Frontal cortex (tissue), 4 donors: ENCODE measurements around the gene NGFR. TPM values are rescaled to one million over a fixed set of nuclear protein-coding genes. Genes with fewer than 3 reads are reported as not detected.
"Not testable (repeated sequence)": the region's sequence is repeated elsewhere in the genome, so short reads cannot be mapped to it uniquely, and the experiment has no call there.

Experiments used
- DNase-seq, 2 donors: peaks; one replicate each; pipeline ENCODE4 v3.0.0; 2012; ENCODE audit warnings: low spot score in 2 of 2
- FAIRE-seq: peaks from 2 replicates; lab custom pipeline; 2012; peaks lifted over from hg19 to GRCh38; lab: Jason Lieb, UNC
- total RNA-seq: library from RNA; depleted of rRNA; stranded (reverse); fragments of >200 nt; gene quantifications from one replicate; pipeline ENCODE4 v1.2.3, GENCODE V29; 2014
- donor health status: control.
- donor health status: control.
- donor health status: control.

The NGFR gene
- total RNA-seq, 1 donor from 2014 or later, result 3.3 TPM

DNA sequence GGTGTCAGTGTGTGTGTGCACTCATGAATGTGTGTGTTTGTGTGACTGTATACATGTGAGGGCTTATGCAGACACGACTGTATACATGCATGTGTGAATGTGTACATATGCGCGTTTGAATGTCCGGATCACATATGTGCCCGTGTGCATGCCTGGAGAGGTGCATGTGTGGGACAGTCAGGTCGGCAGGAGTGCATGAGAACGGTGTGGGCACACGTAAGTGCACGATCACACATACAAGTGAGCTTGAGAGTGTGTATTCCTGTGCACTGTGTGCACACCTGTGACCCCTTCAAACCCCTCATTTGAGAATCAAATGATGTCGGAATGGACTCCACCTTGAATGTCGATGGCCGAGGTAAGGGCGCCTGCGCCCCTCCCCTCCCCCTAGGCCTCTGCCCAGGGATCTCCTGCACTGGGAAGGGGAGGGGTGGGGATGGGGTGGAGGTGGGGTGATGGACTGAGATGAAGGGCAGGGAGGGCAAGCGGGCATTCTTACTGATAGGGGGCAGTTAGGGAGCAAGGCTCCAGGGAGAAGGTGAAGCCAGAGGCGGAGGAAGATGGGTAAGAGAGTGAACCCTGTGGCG lies 601 bp upstream of the NGFR start:
- FAIRE-seq, result no peak
- DNase-seq, result no peak

DNA sequence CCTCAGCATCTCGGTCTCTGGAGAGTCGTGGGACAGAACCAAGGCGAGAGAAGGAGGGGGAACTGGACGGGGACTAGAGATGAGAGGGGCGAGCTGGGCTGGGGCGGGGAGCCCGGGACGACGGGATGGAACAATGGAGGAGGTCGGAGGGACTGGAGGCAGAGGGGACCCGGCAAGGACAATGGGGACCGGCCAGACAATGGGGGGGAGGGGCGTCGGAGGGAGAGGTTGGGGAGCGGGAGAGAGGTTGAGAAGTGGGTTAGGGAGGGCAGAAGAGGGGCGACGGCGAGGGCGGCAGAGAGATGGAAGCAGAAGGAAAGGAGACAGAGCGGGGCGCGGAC lies 719 bp downstream of the NGFR start:
- DNase-seq, result no peak
- no peak for FAIRE-seq

DNA sequence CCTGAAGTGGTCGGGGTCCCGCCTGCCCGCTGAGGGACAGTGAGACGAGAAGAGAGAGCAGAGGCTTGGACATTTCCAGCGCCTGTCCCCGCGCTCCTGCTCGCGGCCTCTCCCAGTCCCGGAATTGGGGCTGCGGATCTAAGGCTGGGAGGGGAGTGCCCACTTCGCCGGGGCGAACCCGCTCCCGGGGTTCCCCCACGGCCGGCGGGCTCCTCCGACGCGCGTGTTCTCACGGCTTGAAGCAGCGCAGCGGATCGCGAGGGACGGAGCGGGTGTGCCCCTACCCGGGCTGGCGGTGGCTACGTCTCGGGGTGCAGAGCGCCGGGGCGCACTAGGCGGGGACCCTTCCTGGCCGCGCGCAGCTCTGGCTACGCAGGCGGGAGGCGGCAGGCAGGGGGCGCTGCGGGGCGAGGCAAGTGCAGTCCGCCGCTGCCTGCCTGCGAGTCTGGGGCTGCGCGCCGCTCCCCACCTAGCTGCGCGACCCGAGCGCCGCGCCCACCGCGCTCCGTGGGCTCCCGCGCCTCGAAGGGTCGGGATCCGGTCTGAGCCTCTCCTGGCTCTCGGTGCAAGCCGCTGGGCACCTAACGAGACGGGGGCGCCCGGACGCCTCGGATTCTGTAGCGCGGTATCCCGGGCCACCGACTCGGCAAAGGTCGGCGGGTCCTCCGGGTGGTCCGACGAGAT lies 1.2 kb downstream of the NGFR start:
- DNase-seq (peak; percentile 87 to 88), FAIRE-seq (no peak)

DNA sequence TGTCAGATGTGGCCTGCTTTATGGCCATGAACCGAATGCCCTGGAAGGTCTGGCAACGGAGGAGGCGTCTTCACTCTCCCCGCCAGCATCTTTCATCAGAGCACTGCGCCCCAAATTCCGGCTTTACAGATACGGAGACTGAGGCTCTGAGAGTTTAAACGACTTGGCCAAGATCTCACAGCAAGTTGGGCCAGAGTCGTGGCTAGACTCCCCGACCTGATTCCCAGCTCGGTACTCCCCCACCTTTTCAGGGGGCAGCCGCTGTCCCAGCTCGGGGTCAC lies 1.7 kb downstream of the NGFR start:
- no peak for DNase-seq
- FAIRE-seq, result no peak

DNA sequence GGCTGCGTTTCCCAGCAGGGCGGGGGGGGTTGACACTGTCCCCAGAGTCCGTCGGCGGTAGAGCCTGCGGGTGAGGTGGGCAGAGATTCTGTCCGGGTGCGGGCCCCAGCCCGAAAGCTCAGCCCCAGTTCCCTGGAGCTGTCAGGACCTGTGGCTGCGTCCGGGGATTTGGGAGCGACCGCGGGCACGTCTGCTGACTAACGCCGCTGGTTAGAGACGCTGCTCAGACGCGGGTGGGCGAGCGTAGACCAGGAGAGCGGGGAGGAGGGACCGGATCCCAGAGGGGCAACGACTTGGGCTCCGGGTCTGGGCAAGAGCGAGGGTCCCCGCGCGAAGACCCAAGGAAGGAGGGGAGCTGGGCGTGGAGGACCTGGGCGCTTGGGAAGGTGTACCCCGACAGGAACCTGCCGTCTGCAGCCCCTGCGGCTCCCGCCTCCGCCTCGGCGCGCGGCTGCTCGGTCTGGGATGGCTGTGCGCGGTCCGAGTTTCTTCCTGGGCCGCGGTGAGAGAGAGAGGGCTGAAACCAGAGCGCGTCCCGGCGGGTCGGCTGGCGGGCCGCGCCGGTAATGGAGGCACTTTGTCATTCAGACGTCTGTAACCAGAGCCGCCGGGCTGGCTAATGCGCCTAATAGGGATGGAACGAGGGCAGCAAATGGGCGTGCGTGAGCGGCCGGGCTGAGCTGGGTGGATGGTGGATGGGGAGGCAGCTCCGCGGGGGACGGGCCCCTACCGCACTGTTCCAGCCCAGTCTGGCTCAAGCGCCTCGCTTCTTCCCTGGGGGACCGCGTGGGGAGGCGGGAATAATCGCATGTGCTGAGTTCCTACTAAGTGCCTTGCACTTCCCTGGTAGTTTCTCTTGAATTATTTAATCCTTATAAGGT lies 2.3 kb downstream of the NGFR start:
- FAIRE-seq (no peak), DNase-seq (no peak)

DNA sequence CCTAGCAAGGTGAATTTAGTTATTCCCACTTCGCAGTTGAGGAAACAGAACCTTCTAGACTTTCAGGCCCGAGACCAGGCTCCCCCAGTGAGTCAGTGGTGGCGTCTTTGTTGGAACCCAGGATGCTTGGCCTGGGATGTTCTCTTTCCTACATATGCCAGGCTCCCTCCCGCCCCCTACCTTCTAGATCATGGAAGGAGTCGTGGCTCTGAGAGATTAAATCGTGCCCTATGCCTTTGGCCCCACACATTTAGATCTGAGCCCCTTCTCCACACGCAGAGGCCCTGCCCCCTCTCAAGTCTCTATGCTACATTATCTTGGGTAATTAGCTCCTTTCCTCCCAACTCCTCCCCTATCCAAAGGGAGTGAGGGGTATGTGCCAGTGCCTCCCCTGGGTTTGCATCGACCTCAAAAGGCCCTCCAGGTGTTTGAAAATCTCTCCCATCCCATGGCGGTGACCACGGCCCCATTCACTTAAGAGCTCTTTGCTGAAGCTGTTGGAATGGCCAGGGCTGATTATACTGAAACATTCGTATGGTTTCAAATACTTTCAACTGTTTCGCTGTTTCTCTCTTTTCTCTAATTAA lies 3.0 kb downstream of the NGFR start:
- FAIRE-seq (no peak), DNase-seq (no peak)

DNA sequence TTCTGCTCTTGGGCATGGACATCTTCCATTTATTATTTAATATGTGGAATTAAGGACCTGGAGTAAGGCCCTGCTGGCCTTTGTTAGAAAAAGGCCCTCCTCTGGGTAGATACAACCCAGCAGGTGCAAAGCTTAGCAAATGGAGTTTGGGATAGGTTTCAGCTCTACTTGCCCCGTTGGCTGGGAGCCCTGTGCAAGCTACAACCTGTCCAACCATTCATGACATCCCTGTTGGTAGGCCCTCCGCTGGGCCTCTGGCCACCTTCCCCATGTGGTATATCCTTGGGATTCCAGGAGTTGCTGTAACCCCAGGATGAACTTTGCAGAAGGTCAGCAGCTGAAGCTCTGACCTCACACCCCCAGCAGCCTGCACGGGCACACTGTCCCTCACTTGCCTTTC lies 6.4 kb downstream of the NGFR start:
- no peak for FAIRE-seq
- no peak for DNase-seq

DNA sequence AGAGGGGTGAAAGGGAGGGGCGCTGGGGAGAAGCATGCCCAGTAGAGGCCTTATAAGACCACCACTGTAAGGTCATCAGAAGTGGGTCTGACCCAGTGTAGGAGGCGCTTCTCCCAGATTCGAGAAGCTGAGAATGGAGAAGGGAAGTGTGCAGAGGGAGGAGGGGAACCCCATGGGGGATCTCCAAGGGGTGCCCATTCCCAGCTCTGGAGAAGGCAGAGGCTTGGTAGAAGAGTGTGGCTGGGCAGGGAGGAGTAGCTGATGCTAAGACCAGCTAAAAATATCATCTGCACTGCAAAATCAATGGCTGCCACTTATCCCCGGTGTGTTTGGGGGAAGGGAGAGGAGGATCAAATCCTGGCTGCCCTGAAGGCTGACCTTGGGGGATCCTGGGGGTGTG lies 7.2 kb downstream of the NGFR start:
- DNase-seq (no peak), FAIRE-seq (no peak)

DNA sequence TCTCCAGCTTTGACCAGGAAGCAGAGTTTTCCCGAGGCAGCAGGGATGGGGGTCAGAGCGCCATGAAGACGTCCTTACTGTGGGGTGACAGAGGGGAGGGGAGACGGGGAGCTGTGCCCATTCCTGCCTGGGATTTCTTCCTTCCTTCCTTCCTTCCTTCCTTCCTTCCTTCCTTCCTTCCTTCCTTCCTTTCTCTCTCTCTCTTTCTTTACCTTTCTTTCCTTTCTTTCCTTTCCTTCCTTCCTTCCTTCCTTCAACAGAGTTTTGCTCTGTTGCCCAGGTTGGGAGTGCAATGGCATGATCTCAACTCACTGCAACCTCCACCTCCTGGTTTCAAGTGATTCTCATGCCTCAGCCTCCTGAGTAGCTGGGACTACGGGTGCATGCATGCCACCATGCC lies 7.6 kb downstream of the NGFR start:
- FAIRE-seq, DNase-seq: not testable (repeated sequence)

DNA sequence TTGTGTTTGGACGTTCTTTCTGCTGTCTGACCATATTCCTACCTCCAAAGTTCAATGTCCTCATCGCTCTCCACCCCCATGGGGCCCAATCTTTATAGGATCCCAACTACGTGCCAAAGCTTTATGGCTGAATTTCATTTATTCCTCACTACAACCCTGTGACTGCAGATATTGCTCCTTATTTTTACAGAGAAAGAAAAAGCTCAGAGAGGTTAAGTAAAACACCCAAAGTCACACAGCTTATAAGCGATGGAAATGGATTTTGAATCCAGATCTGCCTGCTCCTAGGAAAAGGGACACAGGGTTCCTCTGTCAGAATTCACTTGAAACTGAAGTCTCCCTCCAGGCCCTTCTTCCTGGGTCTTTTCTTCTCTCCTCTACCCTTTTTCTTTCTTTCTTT lies 9.3 kb downstream of the NGFR start:
- FAIRE-seq (no peak), DNase-seq (no peak)

DNA sequence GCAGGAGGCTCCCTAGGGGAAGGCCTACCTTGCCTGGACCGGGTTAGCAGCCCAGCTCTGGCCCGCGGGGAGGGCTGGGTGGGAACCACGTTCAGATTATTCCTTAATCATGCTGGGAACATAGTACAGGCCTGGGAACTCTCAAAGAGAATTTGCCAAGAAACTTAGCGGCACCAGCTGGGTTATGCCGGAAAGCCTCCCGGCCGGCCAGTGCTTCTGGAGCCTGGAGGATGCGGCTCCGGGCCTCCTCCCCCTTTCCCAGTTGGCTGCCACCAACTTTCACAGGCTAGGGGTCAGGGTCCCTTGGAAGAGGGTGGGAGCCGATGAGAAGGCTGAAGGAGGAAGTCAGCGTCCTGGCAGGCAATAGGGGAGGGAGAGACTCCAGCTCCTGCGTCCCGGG lies 10.8 kb downstream of the NGFR start:
- FAIRE-seq, result no peak
- DNase-seq, result no peak

DNA sequence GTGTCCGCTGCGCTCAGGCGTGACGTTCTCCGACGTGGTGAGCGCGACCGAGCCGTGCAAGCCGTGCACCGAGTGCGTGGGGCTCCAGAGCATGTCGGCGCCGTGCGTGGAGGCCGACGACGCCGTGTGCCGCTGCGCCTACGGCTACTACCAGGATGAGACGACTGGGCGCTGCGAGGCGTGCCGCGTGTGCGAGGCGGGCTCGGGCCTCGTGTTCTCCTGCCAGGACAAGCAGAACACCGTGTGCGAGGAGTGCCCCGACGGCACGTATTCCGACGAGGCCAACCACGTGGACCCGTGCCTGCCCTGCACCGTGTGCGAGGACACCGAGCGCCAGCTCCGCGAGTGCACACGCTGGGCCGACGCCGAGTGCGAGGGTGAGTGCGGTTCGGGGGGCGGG lies 11.2 kb downstream of the NGFR start:
- no peak for FAIRE-seq
- DNase-seq, result no peak

DNA sequence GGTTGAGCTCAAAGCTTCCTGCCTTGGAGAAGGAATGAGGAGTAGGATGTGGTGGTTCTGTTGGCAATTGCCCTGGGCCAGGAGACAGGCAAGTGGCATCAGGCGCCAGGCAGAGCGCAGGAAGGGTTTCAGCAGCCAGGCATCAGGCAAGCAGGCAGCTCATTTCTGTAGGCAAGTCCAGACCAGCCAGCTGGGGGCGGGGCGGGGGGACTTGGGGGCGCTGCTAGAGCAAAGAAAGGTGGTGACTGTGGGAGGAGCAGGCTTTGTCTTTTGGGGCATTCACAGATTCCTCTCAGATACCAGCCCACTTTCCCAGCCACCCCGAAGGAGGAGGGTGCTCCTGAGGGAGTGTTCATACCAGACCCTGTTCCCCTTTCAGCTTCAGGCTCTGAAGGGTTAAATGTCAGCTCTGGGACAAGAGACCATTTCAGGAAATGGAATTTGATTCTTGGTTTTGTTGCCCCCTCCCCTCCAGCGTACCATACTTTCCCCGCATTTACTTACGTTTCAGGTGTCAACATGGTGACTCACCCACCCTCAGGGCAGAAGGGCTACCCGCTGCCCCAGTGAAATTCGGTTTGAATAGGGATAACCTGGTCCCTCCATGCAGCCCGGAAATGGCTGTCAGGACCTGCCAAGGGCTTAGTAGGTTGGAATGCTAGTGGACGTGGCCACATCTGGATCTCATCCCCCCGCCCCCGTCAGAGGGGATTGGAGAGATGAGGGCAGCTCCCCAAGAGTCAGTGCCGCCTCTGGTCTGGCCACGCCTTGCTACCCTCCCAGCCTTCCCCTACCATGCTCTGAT lies 13.2 kb downstream of the NGFR start:
- no peak for DNase-seq
- no peak for FAIRE-seq

DNA sequence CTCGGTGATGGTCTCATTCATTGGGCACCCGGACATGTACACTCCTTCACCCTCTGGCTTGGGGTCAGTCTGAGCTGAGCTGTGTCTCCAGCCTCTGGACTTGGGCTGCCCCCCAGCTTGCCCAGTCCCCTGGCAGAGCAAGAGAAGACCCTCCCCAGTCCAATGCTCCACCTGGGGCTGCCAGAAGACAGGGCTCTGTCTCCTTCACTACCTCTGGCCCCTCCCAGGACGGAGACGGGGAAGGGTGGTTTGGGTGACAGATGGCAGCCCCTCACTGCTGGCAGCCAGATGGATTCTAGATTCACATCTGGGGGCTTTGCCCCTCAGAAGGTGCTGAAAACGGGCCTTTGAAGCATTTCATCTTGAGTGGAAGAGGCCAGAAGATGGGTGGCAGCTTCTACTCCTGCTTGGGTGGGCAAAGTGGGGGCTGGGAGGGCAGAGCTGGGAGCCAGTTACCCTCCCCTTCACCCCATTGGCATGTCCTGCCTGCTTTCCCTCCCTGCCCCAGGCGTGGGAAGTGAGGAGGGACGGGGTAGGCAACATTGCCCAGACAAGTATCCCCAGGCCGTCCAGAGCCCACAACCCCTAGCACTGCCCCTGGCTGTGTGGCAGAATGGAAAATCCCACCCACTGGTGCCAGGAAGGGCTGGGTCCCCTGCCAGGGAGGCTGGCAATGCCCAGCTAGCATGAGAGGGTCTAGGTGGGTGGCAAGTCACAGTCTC lies 13.9 kb downstream of the NGFR start:
- DNase-seq (no peak), FAIRE-seq (no peak)

DNA sequence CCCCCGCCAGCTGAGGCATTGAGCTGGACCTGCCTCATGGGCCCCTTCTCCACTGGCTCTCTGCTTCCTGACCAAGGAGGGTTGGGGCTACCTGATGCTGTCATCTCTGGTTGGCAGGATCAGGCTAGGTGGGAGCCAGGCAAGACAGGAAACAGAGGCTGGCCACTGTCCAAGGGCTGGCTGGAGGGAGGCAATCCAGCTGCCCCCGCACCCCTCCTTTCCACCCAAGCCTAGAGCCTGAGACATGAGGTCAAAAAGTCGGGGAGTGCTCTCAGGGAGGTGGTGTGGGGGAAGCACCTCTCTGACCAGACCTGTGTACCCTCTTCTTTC lies 14.5 kb downstream of the NGFR start:
- FAIRE-seq (no peak), DNase-seq (no peak)

DNA sequence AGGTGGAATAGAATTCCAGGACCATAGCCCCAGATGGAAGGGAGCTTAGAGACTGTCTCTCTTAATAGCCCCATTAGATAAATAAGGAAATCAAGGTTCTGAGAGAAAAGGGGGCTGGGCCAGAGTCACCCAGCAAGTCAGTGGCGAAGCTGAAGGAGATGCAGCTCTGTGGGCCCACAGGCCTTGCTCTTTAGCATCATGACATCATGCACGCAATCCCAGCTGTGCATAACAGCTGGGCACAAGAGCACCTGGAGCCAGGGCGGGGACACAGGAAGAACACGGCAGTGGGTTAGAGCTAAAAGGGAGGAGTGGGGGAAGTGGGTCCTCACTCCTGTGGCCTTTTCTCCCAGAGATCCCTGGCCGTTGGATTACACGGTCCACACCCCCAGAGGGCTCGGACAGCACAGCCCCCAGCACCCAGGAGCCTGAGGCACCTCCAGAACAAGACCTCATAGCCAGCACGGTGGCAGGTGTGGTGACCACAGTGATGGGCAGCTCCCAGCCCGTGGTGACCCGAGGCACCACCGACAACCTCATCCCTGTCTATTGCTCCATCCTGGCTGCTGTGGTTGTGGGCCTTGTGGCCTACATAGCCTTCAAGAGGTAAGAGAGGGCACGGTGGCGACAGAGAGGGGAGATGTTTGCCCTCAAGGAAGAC lies 15.1 kb downstream of the NGFR start:
- no peak for FAIRE-seq
- no peak for DNase-seq

DNA sequence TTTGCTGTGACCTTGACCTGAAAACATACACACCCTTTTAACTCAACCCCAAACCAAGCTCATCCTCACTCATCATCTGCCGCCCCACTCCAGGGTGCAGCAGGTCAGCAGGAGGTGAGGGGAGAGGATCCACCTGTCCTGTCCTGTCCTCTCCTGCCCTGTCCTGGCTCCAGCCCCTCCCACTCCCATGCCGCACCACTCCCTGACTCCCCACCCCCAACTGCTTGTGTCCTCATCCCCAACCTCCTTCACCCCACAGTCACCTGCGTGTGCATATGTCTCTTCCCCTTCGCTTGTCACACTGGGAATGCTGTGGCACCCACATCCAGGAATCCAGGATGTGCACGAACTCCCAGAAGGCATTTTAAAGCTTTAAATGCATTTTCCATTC lies 15.6 kb downstream of the NGFR start:
- FAIRE-seq (no peak), DNase-seq (no peak)

DNA sequence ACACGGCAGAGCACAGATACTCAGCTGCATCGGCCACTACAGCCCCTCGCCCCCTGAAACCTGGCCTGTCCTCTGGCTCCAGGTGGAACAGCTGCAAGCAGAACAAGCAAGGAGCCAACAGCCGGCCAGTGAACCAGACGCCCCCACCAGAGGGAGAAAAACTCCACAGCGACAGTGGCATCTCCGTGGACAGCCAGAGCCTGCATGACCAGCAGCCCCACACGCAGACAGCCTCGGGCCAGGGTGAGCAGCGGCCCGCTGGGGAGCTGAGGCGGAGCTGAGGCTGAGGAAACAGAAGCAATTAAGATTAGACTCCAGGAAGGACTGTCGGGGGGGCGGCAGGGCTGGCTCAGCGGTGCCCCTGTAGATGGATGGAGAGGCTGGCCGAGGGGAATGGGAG lies 16.7 kb downstream of the NGFR start:
- FAIRE-seq (no peak), DNase-seq (no peak)

DNA sequence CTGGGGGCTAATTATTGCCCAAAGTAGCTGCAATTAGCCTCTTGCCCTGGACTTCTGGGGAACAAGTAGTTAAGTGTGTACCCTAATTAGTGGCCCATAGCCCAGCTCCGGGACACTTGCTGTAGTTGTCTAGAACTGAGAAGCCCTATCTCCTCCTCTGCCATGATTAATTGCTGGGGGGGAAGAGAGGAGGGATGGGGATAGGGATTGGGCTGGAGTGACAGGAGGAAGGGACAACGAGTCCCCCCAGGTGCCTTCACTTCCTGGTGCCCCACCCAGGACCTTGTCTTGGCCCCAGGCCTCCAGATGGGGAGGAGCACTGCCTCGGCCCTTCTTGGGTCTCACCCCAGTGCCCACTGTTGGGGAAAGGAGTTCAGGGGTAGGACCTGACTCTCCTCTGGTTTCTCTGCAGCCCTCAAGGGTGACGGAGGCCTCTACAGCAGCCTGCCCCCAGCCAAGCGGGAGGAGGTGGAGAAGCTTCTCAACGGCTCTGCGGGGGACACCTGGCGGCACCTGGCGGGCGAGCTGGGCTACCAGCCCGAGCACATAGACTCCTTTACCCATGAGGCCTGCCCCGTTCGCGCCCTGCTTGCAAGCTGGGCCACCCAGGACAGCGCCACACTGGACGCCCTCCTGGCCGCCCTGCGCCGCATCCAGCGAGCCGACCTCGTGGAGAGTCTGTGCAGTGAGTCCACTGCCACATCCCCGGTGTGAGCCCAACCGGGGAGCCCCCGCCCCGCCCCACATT lies 17.4 kb downstream of the NGFR start:
- DNase-seq (no peak), FAIRE-seq (no peak)
